ENCODE results near the gene DISP3. TPM values are rescaled to one million over a fixed set of nuclear protein-coding genes. Genes with fewer than 3 reads are reported as not detected.

DISP3 gene
- total and polyA plus RNA-seq, 4 donors, result 0.04 to 0.18 (median 0.07) TPM; not detected in 1

DNA sequence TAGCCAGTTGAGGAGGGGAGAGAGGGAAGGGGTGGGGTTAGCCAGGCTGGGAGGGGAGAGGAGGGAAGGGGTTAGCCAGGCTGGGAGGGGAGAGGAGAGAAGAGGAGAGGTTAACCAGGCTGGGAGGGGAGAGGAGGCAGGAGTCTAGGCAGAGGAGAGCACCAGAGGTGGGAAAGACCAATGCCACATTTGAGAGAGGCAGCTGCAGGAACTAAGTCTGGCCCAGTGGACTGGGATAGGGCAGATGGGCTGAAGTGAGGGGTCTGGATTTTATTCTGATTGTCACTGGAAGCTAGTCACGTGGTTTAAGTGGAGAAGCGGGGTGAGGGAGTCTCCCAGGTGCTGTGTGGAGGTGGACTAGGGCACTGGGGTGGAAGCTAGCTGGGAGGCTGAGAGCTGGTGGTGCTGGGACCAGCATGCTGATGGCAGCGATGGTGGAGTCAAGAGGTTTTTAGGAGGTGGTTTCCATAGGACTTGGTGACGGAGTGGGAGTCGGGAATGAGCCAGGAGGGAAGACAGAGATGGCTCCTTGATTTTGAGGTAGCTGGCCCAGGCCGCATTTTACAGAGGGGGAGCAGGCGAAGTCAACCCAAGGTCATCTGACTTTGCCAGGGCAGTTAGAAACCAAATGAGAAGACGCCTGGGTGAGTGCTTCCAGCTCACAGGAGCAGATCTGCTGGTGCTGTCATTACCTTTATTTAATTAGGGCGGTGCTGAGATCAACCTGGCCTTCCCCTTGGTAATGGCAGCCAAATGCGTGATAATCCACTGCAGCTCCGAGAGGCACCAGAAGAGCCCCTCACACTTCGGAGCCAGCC, 42.8 kb downstream of the DISP3 start:
- H3K4me1 ChIP-seq (ENCODE audit: control insufficient read depth in 5 of 5, insufficient read depth in 5 of 5, low read length in 5 of 5), result no peaks in the 10 kb centered on the region
- H3K36me3 ChIP-seq (ENCODE audit: control insufficient read depth in 4 of 4, insufficient read depth in 4 of 4, low read length in 4 of 4), result no peaks in the 10 kb centered on the region
- no peaks in the 10 kb centered on the region for H3K9me3 ChIP-seq (ENCODE audit: control insufficient read depth in 4 of 4, insufficient read depth in 3 of 4, low read length in 3 of 4)
- no peaks in the 10 kb centered on the region for H3K27me3 ChIP-seq (ENCODE audit: control insufficient read depth in 3 of 3, insufficient read depth in 3 of 3, low read length in 2 of 3)
- DNase-seq (no peak), ATAC-seq (ENCODE audit: insufficient read depth, low FRiP score) (no peak)
- no peak overlapping the region for H3K9ac ChIP-seq (ENCODE audit: insufficient read depth in 1 of 2, low read length in 2 of 2)
- 90 to 93% methylated on average over 12 of the region's 12 CpGs for WGBS, 2 donors
- TF ChIP-seq, protein P1, sequence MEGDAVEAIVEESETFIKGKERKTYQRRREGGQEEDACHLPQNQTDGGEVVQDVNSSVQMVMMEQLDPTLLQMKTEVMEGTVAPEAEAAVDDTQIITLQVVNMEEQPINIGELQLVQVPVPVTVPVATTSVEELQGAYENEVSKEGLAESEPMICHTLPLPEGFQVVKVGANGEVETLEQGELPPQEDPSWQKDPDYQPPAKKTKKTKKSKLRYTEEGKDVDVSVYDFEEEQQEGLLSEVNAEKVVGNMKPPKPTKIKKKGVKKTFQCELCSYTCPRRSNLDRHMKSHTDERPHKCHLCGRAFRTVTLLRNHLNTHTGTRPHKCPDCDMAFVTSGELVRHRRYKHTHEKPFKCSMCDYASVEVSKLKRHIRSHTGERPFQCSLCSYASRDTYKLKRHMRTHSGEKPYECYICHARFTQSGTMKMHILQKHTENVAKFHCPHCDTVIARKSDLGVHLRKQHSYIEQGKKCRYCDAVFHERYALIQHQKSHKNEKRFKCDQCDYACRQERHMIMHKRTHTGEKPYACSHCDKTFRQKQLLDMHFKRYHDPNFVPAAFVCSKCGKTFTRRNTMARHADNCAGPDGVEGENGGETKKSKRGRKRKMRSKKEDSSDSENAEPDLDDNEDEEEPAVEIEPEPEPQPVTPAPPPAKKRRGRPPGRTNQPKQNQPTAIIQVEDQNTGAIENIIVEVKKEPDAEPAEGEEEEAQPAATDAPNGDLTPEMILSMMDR (IDR thresholded peaks at IDR 0.05; ENCODE audit: control extremely low read depth, extremely low read depth), result no peak
- H3K4me3 ChIP-seq, result no peak overlapping the region
- H3K27ac ChIP-seq (ENCODE audit: low read depth in 1 of 2, low read length in 1 of 2), result no peak overlapping the region

DNA sequence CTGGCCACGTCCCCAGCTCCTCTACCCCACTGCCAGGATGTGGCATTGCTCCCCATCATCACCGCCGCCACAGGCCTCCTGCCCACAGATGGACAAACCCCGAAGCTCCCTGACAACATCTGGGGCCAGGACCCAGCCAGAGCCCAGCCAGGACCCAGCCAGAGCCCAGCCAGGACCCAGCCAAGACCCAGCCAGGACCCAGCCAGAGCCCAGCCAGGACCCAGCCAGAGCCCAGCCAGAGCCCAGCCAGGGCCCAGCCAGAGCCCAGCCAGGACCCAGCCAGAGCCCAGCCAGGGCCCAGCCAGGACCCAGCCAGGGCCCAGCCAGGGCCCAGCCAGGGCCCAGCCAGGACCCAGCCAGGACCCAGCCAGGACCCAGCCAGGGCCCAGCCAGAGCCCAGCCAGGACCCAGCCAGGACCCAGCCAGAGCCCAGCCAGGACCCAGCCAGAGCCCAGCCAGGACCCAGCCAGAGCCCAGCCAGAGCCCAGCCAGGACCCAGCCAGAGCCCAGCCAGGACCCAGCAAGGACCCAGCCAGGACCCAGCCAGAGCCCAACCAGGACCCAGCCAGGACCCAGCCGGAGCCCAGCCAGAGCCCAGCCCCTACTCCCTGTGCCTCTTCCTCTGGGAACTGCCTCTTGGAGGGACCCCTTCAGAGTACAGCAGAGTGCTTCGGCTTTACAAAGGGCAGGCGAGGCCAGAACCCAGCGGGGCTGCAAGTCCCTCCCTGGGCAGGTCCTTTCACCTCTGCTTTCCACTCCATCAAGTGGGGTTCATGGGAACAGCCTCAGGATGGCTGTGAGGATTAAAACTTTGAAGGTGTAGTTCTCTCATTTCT, 43.7 kb downstream of the DISP3 start:
- no peak overlapping the region for H3K27ac ChIP-seq (ENCODE audit: low read depth in 1 of 2, low read length in 1 of 2)
- no peaks in the 10 kb centered on the region for H3K9me3 ChIP-seq (ENCODE audit: control insufficient read depth in 4 of 4, insufficient read depth in 3 of 4, low read length in 3 of 4)
- ATAC-seq (ENCODE audit: insufficient read depth, low FRiP score) (no peak), DNase-seq (no peak)
- no peak overlapping the region for H3K9ac ChIP-seq (ENCODE audit: insufficient read depth in 1 of 2, low read length in 2 of 2)
- no peaks in the 10 kb centered on the region for H3K27me3 ChIP-seq (ENCODE audit: control insufficient read depth in 3 of 3, insufficient read depth in 3 of 3, low read length in 2 of 3)
- H3K36me3 ChIP-seq (ENCODE audit: control insufficient read depth in 4 of 4, insufficient read depth in 4 of 4, low read length in 4 of 4), result no peaks in the 10 kb centered on the region
- no peaks in the 10 kb centered on the region for H3K4me1 ChIP-seq (ENCODE audit: control insufficient read depth in 5 of 5, insufficient read depth in 5 of 5, low read length in 5 of 5)
- H3K4me3 ChIP-seq, result no peak overlapping the region
- TF ChIP-seq, protein P1 (IDR thresholded peaks at IDR 0.05; ENCODE audit: control extremely low read depth, extremely low read depth), result no peak
- 80 to 82% methylated on average over 8 of the region's 8 CpGs for WGBS, 2 donors

DNA sequence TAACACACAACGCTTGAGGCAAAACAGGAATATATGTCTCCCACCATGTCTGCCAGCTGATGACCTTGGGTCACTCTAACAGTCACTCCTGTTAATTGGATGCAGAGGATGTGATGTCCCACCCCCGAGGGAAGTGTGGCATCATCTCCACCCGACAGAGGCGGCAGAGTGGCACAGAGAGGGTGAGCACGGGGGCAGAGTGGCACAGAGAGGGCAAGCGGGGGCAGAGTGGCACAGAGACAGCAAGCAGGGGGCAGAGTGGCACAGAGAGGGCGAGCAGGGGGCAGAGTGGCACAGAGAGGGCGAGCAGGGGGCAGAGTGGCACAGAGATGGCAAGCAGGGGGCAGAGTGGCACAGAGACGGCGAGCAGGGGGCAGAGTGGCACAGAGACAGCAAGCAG, 44.3 kb downstream of the DISP3 start:
- Histone ChIP-seq H3K9me3 (ENCODE audit: control insufficient read depth in 4 of 4, insufficient read depth in 3 of 4, low read length in 3 of 4) (no peaks in the 10 kb centered on the region), H3K27me3 (ENCODE audit: control insufficient read depth in 3 of 3, insufficient read depth in 3 of 3, low read length in 2 of 3) (no peaks in the 10 kb centered on the region), H3K4me1 (ENCODE audit: control insufficient read depth in 5 of 5, insufficient read depth in 5 of 5, low read length in 5 of 5) (no peaks in the 10 kb centered on the region), H3K36me3 (ENCODE audit: control insufficient read depth in 4 of 4, insufficient read depth in 4 of 4, low read length in 4 of 4) (no peaks in the 10 kb centered on the region), H3K4me3 (no peak overlapping the region), H3K9ac (ENCODE audit: insufficient read depth in 1 of 2, low read length in 2 of 2) (no peak overlapping the region), H3K27ac (ENCODE audit: low read depth in 1 of 2, low read length in 1 of 2) (no peak overlapping the region)
- DNase-seq, result no peak
- no peak for ATAC-seq (ENCODE audit: insufficient read depth, low FRiP score)
- TF ChIP-seq, protein P1 (IDR thresholded peaks at IDR 0.05; ENCODE audit: control extremely low read depth, extremely low read depth), result no peak
- WGBS, 2 donors, result 80 to 81% methylated on average over 10 of the region's 10 CpGs

Data from lung (tissue), 12 donors.